Mesodermal cell (in vitro differentiated cells): ENCODE measurements around the gene KIAA1217.
"Not testable (repeated sequence)": the region's sequence is repeated elsewhere in the genome, so short reads cannot be mapped to it uniquely, and the experiment has no call there.

Experiments
- H3K27ac ChIP-seq: 2 replicates; pipeline ENCODE4 v1.7.0; 2013; ENCODE audit warnings: mild to moderate bottlenecking, low read depth, low read length, moderate library complexity; ENCODE audit not compliant: severe bottlenecking
- H3K36me3 ChIP-seq: 2 replicates; pipeline ENCODE4 v1.7.1; 2013; ENCODE audit warnings: mild to moderate bottlenecking, low read length, moderate library complexity; ENCODE audit not compliant: control insufficient read depth, insufficient read depth
- H3K4me1 ChIP-seq: one replicate; pipeline ENCODE4 v1.7.1; 2013; ENCODE audit warnings: mild to moderate bottlenecking, low read length; ENCODE audit not compliant: insufficient read depth, control insufficient read depth, poor library complexity, severe bottlenecking
- H3K4me3 ChIP-seq: 2 replicates; pipeline ENCODE4 v1.7.0; 2013; ENCODE audit warnings: low read length, control low read depth, mild to moderate bottlenecking; ENCODE audit not compliant: insufficient read depth, poor library complexity, severe bottlenecking; ENCODE audit errors: extremely low read depth
- H3K9me3 ChIP-seq: 2 replicates; pipeline ENCODE4 v1.7.1; 2013; ENCODE audit warnings: mild to moderate bottlenecking, low read length, moderate library complexity; ENCODE audit not compliant: control insufficient read depth
- WGBS, 2 experiments: methylation state at CpG; one replicate each; pipeline ENCODE4 v1.1.5; 2013; ENCODE audit warnings: missing lambda C conversion rate in 2 of 2; ENCODE audit not compliant: insufficient coverage in 2 of 2; 5-methylcytosine and 5-hydroxymethylcytosine counted together

Gene KIAA1217

GRCh38 chr10:24440817-24441797 is 232.2 kb downstream of the KIAA1217 start:
- 84 to 87% methylated on average over 10 to 12 of the region's 13 CpGs for whole genome bisulfite sequencing, 2 experiments

DNA sequence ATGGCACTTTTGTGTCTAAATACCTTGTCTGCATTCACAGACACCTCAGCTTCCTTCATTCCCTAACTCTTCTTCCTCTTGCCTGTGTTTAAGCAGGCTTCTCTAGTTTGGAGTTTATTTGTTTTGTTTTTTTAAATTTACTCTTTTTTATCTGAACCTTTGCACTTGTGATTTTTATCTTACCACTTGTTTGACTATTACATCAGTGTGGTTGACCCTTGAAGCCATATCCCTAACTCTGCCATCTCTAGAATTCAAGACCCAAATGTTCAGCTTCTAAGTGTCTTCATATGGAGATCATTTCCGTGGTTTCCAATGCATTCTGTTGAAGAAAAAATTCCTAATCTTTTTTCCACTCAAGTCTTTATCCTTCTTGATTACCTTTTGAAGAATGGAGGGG is 233.3 kb downstream of the KIAA1217 start:
- no CpG with 5 or more reads among the region's 1 CpG for WGBS, 2 experiments
- Histone ChIP-seq H3K4me3 (no peak overlapping the region), H3K27ac (no peak overlapping the region), H3K36me3 (no peaks in the 10 kb centered on the region), H3K4me1 (peaks cover 15% of the 10 kb centered on the region), H3K9me3 (no peaks in the 10 kb centered on the region)

More at GRCh38 chr10:24440817-24441797, 232.2 kb downstream of the KIAA1217 start:
- H3K36me3 ChIP-seq, result no peaks in the 10 kb centered on the region
- H3K4me3 ChIP-seq, result no peak overlapping the region
- no peaks in the 10 kb centered on the region for H3K9me3 ChIP-seq
- peaks cover 9% of the 10 kb centered on the region for H3K4me1 ChIP-seq
- peak overlapping the region; percentile 46 for H3K27ac ChIP-seq

GRCh38 chr10:24442641-24443174 is 233.8 kb downstream of the KIAA1217 start:
- H3K4me3 ChIP-seq, H3K36me3 ChIP-seq, H3K9me3 ChIP-seq, H3K27ac ChIP-seq: not testable (repeated sequence)
- WGBS, 2 experiments, result 86 to 93% methylated on average over 2 of the region's 2 CpGs
- peaks cover 15% of the 10 kb centered on the region for H3K4me1 ChIP-seq

GRCh38 chr10:24444337-24444736 is 235.4 kb downstream of the KIAA1217 start:
- WGBS, 2 experiments, result 94 to 100% methylated on average over 3 of the region's 4 CpGs

GRCh38 chr10:24445958-24446357 is 237.0 kb downstream of the KIAA1217 start:
- no CpG with 5 or more reads among the region's 2 CpGs for WGBS, 2 experiments
- not testable (repeated sequence) for H3K4me3 ChIP-seq, H3K36me3 ChIP-seq, H3K9me3 ChIP-seq, H3K27ac ChIP-seq
- H3K4me1 ChIP-seq, result peaks cover 11% of the 10 kb centered on the region

More at GRCh38 chr10:24444337-24444736, 235.4 kb downstream of the KIAA1217 start:
- Histone ChIP-seq H3K4me1 (peaks cover 15% of the 10 kb centered on the region), H3K4me3 (no peak overlapping the region), H3K36me3 (no peaks in the 10 kb centered on the region), H3K9me3 (no peaks in the 10 kb centered on the region), H3K27ac (no peak overlapping the region)

DNA sequence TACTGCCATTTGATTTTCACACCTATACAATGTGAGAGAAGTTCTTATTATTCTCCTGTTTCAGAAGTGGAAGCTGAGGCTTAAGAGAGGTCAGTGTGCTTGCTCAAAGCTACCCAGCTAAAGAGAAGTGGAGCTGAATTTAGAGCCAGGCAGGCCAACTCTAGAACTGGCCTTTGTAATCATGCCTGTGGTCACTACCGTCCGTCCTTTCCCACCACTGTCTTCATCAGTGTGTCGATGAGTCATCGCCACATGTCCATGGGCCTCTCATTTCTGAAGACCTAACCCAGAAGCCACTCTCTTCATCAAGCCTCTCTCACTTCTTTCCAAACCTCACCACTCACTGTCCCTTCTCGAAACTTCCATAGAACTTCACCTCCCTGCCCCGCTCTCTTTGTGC is 237.8 kb downstream of the KIAA1217 start:
- Histone ChIP-seq H3K4me1 (peaks cover 6% of the 10 kb centered on the region), H3K9me3 (no peaks in the 10 kb centered on the region), H3K4me3 (no peak overlapping the region), H3K36me3 (no peaks in the 10 kb centered on the region), H3K27ac (no peak overlapping the region)
- WGBS, 2 experiments, result 79 to 89% methylated on average over 6 of the region's 6 CpGs

- WGBS, 2 experiments, result 90 to 100% methylated on average over 1 of the region's 3 CpGs
- Histone ChIP-seq H3K4me3 (no peak overlapping the region), H3K4me1 (peaks cover 6% of the 10 kb centered on the region), H3K27ac (no peak overlapping the region), H3K9me3 (no peaks in the 10 kb centered on the region), H3K36me3 (no peaks in the 10 kb centered on the region)
These were observed 239.5 kb downstream of the KIAA1217 start for GRCh38 chr10:24448351-24448999.

DNA sequence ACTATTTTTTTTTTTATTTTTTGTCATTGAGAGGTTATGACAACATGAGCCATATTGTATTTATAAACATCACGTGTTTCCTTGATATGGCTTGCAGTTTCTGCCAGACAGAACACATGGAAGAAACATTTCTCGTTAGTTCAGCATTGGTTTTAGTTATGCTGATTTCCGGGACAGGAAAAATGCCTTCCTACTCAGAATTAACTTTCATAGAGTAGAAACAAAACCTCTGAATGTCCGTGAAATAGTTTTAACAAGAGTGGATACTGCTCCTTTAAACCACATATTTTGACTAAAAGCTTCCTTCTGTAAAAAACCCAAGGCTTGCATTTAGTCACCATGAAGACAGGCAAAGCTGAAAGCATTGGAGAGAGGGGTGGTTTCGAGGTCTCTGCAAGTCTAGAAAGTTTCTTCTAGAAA is 240.4 kb downstream of the KIAA1217 start:
- no peaks in the 10 kb centered on the region for H3K9me3 ChIP-seq
- H3K4me1 ChIP-seq, result peaks cover 6% of the 10 kb centered on the region
- no peak overlapping the region for H3K4me3 ChIP-seq
- 86 to 93% methylated on average over 1 to 3 of the region's 5 CpGs for WGBS, 2 experiments
- no peaks in the 10 kb centered on the region for H3K36me3 ChIP-seq
- peak overlapping the region; percentile 6 for H3K27ac ChIP-seq

- Histone ChIP-seq H3K36me3 (no peaks in the 10 kb centered on the region), H3K4me3 (no peak overlapping the region), H3K27ac (no peak overlapping the region), H3K9me3 (no peaks in the 10 kb centered on the region), H3K4me1 (peaks cover 6% of the 10 kb centered on the region)
- WGBS, 2 experiments, result 83% methylated on average over 1 of the region's 3 CpGs; no CpG with 5 or more reads in 1 of the 2 experiments
These were observed 240.9 kb downstream of the KIAA1217 start for GRCh38 chr10:24449769-24450310.

- Histone ChIP-seq H3K4me1 (peaks cover 5% of the 10 kb centered on the region), H3K4me3 (no peak overlapping the region), H3K9me3 (no peaks in the 10 kb centered on the region), H3K27ac (peak overlapping the region; percentile 13), H3K36me3 (no peaks in the 10 kb centered on the region)
- 100% methylated on average over 1 of the region's 4 CpGs; no CpG with 5 or more reads in 1 of the 2 experiments for WGBS, 2 experiments
These were observed 242.4 kb downstream of the KIAA1217 start for GRCh38 chr10:24451325-24451820.
